GM21576 (cell line): Measurements from ENCODE around the gene SMPDL3A.

ENCODE experiments used
- ATAC-seq: cut with Tn5 transposase; IDR thresholded peaks from one replicate; pipeline ENCODE4 v1.9.1; 2021; ENCODE audit warnings: mild to moderate bottlenecking, moderate library complexity; ENCODE audit not compliant: unreplicated experiment

The SMPDL3A gene

DNA sequence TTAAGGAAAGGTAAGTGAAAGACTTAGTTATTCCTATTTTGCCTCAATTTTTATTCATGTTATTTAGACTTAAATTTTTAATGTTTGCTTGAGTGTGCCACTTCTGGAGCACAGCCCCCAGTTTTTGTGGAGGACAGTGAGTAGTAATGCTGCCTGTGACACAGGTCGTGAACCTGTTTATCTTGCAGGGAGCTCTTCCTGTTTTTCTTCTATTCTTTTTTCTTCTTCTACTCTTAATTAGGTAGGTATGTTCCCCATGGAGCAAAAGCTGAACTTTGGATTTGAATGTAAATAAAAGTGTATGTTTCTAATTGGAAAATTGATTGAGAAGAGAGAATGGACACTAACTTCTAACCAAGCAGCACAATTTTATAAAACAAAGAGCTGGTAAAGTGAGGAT lies 12.3 kb downstream of the SMPDL3A start:
- ATAC-seq, result no peak

DNA sequence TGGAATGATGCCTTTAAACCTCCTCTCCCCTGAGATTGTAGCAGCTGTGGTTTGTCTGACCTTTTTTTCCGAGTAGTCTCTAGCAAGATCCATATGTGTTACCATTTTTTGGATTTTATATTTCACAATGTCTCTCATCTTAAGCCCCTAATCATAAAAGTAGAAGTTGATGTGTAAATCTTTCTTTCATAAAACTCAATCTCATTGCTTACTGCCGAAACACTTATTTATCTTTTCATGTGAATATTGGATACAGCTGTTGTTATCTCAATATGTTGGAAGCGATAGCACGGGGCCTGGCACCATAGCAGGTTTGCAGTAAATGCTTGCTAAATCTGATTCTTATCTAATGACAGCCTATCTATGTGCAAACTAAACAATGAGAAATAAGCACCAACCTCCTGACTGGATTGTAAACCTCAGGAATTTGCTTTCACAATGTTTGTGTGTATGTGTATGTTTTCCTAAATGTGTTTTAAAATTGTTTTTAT lies 14.2 kb downstream of the SMPDL3A start:
- ATAC-seq, result no peak

DNA sequence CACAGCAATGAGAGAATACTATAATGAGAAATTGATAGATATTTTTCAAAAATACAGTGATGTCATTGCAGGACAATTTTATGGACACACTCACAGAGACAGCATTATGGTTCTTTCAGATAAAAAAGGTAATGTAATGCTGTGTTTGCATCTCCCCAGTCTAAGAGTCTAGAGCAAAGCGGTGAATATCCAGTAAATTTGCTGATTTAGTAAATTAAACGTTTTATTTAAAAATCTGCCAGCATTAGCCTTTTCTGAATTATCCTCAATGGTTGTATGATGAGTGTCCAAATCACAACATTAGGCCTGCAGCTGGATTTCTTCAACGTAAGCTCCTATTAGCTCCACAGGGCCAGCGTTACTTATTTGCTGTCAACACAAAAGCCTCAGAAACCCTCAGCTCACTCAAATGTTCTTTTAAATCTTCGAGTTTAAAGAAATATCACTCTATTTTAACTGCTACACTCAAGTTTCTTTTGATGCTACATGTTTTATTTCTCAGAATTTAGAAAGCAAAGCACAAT lies 16.0 kb downstream of the SMPDL3A start:
- ATAC-seq, result no peak

DNA sequence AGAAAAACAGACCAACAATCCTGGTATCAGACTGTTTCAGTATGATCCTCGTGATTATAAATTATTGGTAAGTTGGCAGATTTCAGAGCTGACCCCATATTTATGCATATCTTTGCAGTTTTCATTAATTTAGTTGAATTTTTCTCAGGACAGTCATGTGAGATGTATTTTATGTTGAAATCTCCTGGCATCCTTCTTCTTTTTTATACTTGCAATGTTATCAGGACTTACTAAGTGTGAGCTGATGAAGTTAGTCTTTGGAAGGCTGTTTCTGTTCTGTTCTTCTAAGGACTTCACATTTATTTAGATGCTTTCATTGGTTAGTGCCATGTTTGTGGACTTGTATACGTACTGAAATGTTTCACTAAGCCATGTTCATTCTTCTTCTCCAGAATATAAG lies 17.2 kb downstream of the SMPDL3A start:
- no peak for ATAC-seq

DNA sequence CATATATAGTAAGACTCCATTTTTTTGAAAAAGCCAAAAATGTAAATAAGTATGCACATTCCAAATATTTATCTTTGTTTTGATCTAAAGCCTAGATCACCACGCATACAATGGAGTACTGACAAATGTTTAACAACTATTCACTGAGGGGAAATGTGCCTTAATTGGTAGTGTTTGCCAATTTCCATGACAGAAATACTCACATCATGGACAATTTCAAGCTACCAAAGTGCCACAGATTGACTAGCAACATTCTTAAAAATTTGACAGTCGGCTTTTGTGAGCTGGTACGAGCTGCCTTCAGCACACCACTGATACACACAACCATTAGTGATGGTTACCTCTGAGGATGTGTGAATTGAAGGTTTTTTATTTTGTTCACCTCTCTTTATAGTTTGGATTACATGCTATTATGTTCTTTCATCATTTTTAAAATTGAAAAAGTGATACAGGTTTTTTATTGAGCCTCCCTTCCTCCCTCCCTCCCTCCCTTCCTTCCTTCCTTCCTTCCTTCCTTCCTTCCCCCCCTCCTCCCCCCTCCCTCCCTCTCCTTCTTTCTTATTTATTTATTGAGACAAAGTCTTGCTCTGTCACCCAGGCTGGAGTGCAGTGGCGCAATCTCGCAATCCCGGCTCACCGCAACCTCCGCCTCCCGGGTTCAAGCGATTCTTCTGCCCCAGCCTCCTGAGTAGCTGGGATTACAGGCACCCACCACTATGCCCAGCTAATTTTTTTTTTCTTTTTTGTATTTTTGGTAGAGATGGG lies 19.2 kb downstream of the SMPDL3A start:
- no peak for ATAC-seq

DNA sequence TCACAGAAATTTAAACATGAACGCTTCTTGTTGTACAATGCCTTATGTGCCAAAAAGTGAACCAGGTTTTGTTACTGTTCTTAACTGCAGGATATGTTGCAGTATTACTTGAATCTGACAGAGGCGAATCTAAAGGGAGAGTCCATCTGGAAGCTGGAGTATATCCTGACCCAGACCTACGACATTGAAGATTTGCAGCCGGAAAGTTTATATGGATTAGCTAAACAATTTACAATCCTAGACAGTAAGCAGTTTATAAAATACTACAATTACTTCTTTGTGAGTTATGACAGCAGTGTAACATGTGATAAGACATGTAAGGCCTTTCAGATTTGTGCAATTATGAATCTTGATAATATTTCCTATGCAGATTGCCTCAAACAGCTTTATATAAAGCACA lies 19.9 kb downstream of the SMPDL3A start:
- ATAC-seq, result no peak

DNA sequence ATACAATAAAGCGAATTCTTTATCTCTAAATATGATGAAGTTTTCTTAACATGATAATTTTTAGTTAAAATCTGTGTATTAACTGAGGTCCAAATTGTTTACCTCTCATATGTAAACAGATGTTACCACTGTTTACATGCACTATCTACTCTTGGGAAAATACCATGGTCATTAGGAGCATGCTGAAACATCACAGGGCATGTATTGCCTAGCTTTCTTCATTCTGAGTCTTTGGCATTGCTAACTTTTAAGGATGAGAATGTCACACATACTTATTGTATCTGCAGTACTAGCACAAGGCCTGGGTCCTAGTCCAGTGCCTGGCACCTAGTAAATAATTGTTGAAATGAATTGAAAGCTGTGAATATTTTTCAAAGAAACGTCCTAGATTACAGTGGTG lies 20.6 kb downstream of the SMPDL3A start:
- ATAC-seq, result no peak

DNA sequence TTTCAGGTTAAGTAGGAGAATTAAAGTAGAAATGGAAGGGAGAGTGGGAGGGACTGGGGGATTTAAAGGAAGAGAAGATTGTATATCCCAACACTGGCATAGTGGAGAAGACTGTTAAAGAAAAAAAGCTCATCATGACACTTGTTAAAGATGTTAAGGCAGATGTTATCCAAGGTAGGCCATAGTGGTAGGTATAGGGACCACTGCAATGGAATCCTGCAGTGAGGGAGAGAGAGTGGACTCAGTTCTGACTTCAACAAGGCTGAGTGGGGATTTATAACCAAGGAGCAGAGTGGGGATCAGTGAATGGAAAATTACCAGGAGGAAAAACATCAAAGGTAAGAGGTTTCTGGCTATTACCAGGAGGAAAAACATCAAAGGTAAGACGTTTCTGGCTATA lies 21.1 kb downstream of the SMPDL3A start:
- no peak for ATAC-seq

DNA sequence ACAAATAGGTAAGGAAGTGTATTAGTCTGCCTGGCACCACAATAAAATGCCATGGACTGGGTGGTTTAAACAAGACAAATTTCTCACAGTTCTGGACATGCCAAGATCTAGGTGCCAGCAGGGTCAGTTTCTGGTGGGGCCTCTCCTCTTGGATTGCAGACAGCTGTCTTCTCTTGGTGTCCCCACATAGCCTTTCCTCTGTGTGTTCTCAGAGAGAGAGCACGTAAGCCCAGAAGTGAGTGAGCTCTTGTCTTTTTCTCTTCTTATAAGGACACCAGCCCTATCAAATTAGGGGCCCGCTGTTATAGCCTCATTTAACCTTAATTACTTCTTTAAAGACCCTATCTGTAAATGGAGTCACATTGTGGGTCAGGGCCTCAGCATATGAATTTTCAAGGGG lies 28.3 kb downstream of the SMPDL3A start:
- no peak for ATAC-seq

DNA sequence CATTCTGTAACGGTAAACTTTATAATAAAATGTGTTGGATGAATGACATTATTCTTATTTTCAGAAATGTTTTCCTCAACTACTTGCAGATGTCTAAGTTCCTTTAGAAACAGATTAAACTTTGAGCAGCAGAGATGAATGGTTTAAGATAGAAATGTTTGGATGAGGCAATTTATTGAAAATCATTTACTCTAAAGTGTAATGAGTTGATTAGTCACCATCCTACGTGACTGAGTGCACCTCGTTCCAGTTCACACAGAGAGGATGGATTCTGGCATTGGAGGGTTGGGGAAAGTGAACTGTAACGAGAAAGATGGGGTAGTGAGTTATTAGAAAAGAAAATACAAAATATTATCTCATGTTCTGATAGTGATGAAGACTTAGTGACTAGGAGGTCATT lies 28.7 kb downstream of the SMPDL3A start:
- ATAC-seq, result no peak

DNA sequence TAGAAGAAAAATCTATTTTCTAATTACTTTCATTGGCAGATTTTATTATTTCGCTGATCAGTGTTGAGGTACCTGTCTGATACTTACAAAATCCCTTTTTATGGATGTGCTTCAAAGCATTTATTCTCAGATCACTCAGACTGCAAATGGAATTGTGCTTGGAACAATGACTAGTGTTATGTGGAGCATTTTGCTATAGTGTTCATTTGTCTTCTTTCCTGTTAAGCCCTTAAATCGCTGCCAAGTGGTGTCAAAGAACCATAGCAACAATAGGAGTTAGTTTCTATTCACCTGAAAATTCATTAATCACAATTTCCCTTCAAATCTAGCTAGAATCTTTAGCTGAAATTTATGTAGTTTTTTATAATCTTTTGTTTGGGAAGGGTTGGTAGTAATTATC lies 29.8 kb downstream of the SMPDL3A start:
- ATAC-seq, result no peak

DNA sequence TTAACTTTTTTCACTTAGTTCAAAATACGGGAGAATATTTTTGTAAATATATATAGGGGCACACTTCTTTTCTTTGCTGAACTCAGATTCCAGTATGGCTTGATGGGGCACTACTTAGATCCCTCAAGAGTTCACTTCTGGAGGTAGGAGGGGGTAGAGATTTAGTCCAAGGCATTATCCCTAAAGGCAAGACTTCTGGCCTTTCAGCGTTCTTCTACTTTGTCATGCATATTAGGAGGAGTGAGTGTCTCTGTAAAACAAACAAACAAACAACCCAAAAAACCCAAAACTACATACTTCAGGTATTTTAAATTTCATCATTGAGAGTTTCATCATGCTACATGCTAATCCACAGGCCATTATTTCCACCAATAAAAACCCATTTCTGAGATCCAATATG lies 32.0 kb downstream of the SMPDL3A start:
- no peak for ATAC-seq

DNA sequence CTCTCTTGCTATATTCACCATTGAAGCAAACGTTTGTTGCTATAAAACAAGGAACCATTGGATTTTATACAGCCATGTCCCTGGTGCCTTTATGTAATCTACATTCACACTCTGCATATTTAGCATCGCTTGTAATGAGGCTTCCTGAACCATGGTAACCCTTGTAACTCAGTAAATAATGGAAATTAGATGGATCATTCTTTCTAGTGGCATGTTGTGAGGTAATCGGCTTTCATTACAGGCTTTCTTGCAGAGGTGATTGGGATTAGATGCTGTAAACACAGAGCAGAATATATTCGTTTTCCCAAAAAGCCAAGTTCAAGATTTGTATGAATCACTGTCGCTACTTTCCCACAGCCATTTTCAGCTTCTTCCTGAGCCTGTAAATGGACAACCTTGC lies 36.1 kb downstream of the SMPDL3A start:
- no peak for ATAC-seq

DNA sequence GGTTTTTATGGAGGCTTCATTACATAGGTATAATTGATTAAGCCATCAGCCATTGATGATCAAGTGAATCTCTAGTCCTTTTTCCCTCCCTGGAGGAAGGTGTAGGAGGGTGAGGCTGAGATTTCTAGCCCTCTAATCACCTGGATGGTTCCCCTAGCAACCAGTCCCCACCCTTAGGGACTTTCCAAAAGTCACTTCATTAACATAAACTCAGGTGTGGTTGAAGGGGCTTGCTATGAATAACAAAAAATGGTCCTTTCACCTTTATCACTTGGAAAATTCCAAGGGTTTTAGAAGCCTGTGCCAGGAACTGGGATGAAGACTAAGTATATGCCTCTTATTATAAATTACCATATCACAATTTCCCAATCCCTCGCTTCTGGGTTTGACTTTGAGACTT lies 40.4 kb downstream of the SMPDL3A start:
- ATAC-seq, result no peak

DNA sequence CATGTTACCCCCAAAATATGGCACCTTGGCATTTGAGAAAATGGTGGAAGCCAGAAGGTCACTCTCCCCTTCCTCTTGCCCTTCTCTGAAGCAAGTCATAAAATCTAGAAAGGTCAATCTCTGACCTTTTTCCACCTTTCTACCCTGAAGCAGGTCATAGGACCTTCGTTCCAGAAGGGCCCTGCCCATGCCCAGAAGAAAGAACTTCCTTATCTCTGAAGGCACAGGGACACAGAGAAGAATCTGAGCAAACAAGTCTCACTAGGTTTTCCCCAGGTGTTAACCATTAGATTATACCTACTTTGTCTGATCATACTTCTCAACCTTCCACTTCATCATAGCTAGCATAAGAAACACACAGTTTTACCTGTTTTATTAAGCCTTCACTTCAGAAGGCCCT lies 42.5 kb downstream of the SMPDL3A start:
- ATAC-seq, result no peak

DNA sequence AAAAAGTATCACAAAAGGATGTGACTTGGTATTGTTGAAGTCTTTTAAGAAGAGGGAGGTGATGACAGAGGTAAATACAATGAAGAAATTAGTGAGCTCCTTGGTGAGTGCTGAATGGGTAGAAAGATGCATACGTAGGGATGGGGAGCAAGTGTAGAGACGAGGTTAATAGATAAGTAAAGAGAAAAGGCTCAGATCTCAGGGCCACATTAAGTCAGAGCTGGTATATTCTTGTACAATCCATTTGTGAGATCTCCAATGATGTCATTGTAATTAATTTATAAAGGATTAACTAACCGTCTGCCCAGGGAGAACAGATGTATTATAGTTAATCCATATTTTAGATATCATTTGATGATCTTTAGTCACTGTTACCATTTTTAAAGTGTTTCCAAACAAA lies 43.4 kb downstream of the SMPDL3A start:
- ATAC-seq, result no peak

DNA sequence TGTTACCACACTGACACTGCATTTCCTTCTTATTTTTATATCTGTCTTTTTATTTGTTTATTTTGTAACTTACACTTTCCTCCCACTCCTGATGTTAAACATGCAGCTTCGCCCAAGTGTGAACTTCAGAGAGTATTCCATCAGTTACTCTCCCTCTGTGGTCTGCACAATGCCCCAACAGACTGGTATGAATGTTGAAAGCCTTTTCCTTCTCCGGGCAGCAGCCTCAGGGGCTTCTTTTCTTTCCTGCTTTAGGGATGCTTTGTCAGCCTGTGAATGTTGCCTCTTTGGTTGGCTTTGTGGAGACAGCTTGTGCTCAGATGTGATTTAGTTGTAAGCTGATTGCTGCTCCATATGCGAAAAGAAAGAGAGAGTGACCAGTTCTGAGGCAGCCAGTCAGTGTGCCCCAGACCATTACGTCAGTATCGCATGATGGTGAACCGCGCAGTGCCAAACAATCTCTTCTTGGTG lies 44.0 kb downstream of the SMPDL3A start:
- ATAC-seq, result no peak

DNA sequence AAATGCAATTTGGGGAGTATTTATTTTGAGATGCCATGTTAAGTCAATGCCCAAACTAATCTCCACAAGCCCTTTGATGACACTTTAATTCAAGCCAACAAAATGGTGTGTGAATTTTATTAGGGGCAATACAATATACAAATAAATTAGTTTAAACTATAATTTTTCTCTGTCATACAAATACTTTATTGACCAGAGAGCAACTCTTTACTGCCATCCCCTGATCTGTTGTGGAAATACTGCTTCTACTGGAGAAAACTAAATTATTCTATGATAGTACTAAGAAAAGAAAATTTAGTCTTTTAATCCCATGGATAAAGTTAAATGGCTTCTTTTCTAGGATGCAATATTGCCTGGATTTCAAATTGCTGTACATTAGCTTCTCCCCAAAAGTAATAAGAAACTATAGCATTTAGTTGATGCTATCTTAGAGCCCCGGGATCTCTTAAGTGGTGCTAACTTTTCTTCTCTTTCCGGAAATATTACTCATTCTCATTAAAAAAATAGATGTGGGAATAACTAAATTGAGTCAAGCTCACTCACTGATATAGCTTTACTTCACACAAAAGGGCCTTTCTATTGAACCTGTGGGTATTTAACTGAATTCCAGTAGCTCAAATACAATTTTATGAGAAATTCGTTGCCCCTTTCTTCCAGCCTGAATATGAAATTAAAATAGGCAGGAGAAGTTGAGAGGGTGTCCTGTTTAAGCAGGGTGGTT lies 49.2 kb downstream of the SMPDL3A start:
- ATAC-seq, result no peak

DNA sequence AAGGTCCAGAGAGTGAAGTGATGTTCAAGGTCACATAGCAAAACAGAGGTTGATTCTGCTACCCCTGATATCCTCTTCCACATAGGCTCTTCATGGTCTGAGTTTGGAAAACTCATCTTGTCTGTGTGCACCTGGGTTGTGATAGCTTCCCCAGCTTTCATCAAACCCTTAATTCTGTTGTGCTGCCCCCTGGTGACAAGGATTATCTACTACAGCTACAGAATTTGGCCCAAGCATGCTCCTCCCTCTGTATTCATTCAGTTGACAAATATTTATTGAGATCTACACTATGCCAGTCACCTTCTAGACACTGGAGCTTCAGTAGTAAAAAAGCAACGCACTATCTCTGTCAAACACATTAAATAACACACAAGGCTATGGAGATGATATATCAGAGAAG lies 50.4 kb downstream of the SMPDL3A start:
- ATAC-seq, result peak; percentile 79

DNA sequence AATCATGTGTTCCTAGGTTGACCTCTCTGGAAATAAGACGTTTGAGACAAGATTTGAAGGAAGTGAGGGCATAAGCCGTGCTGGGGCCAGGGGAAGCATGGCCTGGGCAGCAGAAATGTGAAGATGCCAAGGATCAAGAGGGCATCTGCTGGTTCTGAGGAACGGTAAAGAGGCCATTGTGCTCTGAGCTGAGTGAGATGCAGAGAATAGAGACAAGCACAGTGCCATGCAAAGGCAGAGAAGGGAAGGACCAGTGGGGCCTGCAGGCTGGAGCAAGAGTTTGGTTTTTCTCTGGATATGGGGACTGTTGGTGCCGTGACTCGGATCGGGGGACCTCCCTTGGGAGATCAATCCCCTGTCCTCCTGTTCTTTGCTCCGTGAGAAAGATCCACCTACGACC lies 50.8 kb downstream of the SMPDL3A start:
- ATAC-seq, result peak; percentile 19

DNA sequence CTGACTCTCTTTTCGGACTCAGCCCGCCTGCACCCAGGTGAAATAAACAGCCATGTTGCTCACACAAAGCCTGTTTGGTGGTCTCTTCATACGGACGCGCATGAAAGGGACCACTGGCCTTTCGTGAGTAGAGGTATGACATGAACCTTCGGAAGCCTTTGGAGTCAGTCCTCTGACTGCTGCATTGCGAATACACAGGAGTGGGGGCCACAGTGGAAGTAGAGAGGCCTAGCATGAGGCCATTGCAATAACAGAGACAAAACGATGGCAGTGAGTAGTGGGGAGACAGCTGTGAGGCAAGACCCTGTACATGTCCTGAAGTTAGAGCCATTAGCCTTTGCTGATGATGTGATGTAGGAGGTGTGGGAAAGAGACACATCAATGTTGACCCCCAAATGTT lies 56.4 kb downstream of the SMPDL3A start:
- no peak for ATAC-seq
